ENCODE measurements around the gene KRTAP3-3.
"Not testable (repeated sequence)": the region's sequence is repeated elsewhere in the genome, so short reads cannot be mapped to it uniquely, and the experiment has no call there.

KRTAP3-3 gene

DNA sequence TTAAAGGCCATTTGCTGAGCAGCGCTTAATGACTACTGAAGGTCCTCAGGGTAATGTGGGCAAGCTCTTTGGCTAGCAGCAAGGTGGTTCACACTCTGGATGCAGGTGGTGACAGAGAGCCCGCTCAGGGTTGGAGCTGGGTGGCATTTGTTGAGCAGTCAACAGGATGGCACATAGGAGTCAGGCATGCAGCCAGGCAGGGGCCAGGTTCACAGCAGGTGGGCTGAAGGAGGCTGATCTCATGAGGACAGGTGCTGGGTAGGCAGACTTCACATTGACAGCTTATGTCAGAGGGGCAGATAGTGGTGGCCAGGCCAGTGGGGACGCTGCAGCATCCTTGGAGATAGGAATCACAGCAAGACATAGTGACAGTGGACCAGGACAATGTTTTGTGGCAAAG, 10.4 kb upstream of the KRTAP3-3 start:
- no peak for DNase-seq (ENCODE audit: low read depth in 2 of 2)

DNA sequence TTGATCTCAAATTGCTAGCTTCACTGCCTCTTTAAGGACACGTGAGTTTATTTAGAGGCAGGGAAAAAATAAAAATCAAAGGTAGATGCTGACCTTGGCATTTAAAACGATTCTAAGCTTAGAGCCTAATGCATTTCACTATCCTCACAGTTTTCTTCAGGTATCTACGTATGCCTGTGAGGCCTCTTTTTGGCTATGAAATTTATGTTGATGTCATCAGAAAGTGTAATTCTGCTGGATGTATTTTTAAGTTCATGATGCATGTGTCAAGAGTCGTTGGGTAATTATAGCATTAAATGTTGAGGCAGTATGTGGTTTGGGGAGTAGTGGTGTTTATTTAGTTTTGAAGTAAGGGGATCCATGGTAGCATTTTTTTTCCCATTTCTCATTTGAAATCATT, 10.0 kb upstream of the KRTAP3-3 start:
- DNase-seq (ENCODE audit: low read depth in 2 of 2), result no peak

DNA sequence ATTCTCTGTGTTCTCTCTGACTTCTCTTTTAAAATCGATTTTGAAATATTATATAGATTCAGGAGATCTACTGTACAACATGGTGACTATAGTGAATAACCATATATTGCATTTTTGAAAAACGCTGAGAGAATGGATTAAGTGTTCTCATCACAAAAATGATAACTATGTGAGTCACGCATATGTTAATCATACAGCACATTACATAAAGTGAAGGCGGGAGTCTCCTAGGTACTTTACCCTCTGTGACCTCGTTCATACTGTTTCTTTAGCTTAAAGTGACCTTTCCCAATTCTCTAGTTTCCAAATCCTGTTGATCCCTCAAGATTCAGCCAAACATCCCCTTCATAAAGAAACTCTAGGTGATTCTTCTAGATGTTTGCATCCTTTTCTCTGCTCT, 8.8 kb upstream of the KRTAP3-3 start:
- no peak for DNase-seq (ENCODE audit: low read depth in 2 of 2)

DNA sequence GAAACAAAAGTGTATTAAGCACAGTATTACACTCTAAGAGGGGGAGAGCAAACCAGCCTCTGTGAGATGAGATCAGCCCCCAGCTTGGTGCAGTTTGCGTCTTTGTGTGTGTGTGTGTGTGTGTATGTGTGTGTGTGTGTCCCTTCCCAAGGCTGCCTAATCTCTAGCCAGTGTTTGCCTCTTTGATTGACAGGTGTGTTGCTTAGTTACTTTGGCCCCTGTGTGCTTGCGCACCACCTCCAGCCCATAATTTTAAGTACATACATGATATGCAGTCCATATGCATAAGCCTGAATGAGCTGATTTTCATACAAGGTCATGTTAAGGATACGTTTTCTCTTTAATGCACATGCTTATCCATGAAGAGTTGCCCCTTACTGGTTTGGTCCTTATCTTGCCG, 7.8 kb upstream of the KRTAP3-3 start:
- no peak for DNase-seq (ENCODE audit: low read depth in 2 of 2)

DNA sequence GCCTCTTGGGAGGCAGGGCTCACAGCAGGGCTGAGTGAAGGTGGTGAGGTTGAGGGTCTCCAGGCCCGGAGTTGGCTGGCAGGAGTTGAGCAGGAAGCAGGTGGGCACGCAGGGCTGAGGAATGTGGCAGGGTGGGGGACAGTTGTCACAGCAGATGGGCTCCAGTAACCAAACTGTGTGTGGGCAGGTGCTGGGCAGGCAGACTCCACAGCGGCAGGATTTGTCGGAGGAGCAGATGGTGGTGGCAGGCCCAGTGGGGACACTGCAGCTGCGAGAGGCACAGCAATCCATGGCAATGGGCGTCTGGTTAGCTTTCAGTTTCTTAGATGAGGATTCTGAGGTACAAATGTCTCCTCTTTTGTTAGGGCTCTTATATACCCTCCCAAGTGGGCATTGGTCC, 5.6 kb upstream of the KRTAP3-3 start, which contains the start of gene KRTAP3-2:
Gene KRTAP3-2 (minus strand): TSS at position 344 of the 400 bp plus-strand sequence. CDS start 53 bp downstream, at position 291.
- DNase-seq (ENCODE audit: low read depth in 2 of 2), result not testable (repeated sequence)

DNA sequence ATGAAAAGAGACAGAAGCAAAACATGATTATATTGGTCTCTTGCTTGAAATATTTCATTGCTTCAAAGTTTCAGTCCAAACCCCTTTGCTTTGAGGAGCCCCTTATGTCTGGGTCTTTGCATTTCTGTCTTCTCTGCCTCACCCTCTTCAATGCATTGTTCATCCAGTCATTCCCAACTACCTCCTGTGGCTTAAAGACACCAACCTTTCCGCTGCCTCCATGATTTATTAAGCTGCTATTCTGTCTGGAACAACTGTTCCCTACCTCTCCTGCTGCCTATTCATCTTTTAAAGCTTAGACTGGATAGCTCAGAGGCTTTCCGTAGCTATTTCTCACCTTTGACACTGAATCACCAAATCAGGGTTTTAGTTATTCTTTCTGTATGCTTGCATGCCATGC, 3.4 kb upstream of the KRTAP3-3 start:
- DNase-seq (ENCODE audit: low read depth in 2 of 2), result no peak

DNA sequence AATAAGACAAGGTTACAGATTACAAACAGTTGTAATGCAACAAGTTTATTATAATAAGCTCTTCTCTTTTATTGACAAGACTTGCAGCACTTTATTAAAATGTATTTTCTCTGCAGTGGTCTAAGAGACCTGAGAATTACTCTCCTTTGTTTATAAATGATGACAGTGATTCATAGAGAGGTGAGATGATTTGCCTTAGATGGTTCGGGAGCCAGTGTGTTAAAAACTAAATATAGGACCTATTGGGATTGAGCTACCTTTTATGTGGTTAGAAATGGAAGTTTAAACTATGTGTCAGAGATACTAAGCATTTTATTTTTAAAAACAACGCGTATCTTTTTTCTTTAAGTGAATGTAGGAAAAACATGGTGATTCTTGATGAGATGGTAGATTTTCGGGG, 2.9 kb upstream of the KRTAP3-3 start:
- DNase-seq (ENCODE audit: low read depth in 2 of 2), result no peak

DNA sequence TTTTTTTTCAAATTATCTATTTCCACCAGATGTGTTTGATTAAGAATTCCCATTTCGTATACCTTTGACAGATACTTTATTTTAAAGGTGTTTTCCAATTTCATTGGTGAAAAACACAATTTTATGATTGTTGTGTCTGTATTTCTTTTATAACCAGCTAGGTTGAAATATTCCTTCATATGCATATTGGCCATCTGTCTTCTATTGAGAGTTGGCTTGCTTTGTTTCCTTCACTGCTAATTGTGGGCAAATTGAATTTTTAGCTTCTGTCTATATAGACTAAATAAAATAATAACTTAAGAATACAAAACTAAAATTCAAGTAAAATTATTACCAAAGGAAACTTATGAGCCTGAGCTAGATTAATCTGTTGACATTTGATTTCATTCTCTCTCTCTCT, 1.2 kb upstream of the KRTAP3-3 start:
- DNase-seq (ENCODE audit: low read depth in 2 of 2), result no peak

DNA sequence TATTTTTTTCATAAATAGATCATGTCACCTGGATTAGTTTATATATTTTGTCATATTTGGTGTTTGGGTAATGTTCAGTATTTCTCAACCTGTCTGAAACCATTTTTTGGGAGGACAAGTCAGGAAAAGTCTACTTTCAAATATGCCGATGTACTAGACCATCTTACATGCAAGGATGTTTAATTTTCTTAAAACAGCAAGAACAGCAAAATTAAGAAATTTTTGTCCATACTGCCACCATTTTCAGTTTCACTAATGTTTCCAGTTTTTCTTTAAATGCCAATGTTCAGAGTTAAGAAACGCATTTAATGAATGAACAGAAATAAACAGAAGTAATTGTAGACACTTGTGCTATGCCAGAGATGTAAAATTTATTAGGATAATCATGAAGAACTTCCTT, 880 bp downstream of the KRTAP3-3 start:
- DNase-seq (ENCODE audit: low read depth in 2 of 2), result no peak

DNA sequence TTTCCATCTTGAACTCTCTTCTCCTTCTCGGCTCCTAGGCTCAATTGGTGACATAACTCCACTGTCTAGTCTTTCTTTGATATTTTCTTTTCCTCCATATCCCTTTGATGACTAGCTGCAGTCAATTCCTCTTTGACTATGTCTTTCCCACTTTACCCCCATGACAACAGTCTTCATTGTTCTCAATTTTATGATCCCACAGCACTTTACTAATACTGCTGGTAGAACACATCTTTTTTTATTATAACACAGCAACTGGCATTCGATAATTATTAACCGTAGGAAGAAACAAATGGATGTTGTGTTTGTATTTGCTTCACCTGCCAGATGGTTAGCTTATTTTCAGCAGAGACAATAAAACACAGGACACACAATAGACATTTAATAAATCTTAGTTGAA, 1.3 kb downstream of the KRTAP3-3 start:
- no peak for DNase-seq (ENCODE audit: low read depth in 2 of 2)

DNA sequence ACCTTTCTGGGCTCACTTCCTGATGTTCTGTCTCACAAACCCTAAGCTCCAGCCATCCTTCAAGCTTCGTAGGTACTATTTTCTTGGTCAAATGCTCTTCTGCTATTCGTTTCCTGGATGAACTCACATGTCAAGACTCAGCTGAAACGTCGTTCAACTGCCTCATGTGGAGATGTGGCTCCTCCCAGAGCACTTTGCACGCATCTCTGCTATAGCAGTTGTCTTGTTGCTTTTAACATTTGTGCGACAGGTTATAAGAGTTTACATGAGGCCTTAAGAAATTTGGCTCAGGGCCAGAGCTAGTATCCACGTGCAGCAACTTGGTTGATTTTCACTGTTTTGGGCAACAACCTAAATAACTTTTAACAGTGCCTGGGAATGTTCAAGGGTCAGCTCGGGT, 7.0 kb downstream of the KRTAP3-3 start:
- no peak for DNase-seq (ENCODE audit: low read depth in 2 of 2)

DNA sequence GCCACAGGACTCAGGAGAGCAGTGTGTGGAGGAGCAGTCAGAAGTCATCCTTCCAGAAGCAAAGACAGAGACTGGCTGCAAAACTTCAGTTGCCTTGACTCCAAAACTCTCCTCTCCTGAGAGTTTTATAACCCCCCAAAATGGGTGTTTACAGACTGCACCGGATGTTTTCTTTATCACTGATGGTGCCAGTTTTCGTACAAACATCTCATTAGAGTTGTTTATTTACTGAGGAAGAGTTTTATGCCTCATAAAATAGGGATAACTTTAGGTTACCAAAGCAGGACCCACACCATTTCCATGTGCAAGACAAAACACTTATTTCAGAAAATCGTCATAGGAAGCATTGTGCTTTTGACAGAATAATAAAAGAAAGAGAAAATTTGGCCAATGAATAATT, 9.7 kb downstream of the KRTAP3-3 start, which contains the start of gene KRT40:
Gene KRT40 (minus strand): TSS at position 101 of the 400 bp plus-strand sequence. CDS start 53 bp downstream, at position 48.
- no peak for DNase-seq (ENCODE audit: low read depth in 2 of 2)

DNA sequence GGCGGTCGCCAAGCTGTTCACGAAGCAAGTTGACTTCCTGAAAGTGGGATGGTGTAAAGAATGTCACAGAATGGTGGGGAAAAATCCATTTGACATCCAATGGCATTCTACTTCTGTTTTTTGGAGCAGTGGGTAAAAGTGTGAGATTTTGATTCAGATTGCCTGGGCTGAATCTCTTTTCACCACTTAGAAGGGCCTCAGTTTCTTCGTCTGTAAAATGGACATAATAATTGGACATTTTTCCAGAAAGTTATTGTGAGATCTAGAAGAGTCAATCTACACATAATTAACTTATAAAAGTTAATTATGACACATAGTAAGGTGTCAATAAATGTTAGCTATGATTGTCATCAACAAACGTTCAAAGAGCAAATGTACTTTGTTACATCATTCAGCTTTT, 12.8 kb downstream of the KRTAP3-3 start:
- DNase-seq (ENCODE audit: low read depth in 2 of 2), result no peak

DNA sequence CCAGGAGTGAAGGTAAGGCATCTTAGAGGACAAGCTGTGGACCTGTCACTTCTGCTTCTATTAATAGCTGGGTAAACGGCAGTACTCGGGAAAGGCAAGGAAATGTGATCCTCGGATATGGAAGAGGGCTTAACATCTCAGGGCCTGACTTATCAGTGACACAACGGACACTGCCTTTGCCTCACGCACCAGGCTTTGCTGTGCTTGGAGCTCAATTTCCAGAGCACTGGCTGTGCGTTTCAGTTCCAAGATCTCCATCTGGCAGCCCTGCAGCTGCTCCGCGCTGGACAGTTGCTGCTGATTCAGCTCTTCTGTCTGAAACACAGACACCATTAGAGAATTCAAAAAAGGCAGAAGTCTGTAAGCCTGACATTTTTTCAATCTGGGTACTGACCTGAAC, 13.4 kb downstream of the KRTAP3-3 start:
- no peak for DNase-seq (ENCODE audit: low read depth in 2 of 2)

DNA sequence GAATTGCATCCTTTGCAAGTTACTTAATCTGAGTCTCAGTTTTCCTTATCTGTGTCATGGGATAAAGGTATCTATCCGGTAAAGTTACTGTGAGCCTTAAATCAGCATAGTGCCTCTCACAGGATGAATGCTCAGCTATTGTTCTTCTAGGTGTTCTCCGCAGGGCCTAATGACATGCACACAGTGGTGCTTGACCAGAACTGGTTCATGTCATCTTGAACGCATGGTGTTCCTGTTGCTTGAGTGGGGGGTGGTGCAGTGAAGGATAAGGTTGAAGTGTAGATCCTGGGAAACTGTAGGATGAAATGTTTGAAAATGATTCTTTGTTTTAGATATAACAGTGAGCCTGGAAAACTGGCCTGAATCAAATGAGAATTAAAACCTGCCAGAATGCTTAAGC, 13.8 kb downstream of the KRTAP3-3 start:
- no peak for DNase-seq (ENCODE audit: low read depth in 2 of 2)

DNA sequence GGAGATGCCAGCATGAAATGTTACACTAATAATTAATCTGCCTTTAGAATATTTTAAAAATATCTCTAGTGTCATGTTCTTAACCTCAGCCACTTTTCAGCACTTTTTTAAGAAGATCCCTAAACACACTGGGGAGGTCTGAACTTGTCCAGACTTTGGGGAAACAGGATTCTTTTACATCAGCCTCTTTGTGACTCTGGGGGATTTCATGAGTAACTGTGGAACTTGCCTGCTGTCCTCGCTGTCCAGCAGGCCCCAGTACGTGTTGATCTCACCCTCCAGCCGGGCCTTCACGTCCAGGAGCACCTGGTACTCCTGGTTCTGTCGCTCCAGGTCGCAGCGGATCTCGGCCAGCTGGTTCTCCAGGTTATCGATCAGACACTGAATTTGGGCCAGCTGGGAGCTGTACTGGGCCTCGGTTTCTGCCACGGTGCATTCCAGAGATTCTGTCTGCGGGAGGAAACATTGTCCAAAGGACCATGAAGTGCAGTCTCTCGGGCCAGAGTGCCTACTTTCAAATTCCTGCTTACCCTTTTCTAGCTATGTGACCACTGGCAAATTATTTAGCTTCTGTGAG, 15.3 kb downstream of the KRTAP3-3 start:
- no peak for DNase-seq (ENCODE audit: low read depth in 2 of 2)

DNA sequence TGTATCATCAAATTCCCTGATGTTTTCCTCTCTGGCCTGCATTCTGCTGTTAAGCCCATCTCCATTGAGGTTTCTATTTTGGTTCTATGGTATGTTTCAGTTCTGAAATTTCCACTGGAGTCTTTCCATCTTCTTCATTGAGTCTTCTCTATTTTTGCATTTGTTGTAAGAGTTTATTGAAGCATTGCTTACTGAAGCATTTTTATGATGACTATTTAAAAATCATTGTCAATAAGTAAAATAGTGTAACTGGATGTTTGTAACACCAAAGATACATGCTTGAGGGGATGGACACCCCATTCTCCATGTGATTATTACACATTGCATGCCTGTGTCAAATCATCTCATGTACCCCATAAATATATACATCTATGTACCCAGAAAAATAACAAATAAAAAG, 18.4 kb downstream of the KRTAP3-3 start:
- DNase-seq (ENCODE audit: low read depth in 2 of 2), result no peak

DNA sequence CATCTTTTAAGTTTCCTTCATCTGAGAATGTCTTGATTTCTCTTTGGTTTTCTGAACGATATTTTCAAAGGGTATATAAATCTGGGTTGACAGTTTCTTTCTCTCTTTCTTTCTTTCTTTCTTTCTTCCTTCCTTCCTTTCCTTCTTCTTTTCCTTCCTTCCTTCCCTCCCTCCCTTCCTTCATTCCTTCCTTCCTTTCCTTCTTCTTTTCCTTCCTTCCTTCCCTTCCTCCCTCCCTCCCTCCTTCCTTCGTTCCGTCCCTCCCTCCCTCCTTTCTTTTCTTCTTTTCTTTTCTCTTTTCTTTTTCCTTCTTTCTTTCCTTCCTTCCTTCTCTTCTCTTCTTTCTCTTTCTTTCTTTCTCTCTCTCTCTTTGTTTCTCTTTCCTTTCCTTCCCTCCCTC, 19.6 kb downstream of the KRTAP3-3 start:
- DNase-seq (ENCODE audit: low read depth in 2 of 2), result no peak

DNA sequence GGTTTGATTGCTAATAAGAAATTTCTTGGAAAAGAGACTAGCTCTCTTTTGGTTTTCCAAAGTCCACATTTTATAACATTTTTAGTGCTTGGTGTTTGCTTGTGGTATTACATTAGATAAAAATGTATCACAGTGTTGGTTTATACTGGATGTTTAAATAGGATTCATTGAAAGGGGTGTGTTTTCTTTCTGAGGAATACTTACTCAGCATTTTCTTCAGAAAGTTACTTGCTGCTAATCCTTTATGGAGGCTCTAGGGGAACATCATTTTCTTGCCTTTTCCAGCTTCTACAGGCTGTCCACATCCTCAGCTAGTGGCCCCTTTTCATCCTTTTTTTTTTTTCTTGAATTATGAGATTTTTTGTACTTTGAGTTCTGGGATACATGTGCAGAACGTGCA, 26.4 kb downstream of the KRTAP3-3 start:
- DNase-seq (ENCODE audit: low read depth in 2 of 2), result no peak

DNA sequence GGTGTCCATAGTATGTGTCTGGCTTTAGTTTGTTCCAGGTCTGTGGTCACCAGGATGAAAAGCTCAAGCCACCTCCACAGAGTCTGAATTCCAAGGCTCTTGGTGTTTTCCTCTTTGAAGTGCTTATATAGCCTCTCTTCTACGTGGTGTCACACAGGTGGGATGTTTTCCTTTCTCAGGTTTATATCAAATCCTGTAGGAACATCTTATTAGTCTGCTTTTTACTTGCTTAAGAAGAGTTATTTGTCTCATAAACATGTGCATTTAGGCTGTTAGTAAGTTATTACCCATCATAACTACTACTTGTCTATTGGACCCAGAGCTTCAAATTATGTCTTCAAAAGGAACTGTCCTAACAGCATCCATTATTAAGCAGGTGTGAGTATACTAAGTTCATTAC, 27.1 kb downstream of the KRTAP3-3 start, which contains the start of gene KRT39:
Gene KRT39 (minus strand): TSS at position 101 of the 400 bp plus-strand sequence. CDS start 92 bp downstream, at position 9.
- DNase-seq (ENCODE audit: low read depth in 2 of 2), result no peak

DNA sequence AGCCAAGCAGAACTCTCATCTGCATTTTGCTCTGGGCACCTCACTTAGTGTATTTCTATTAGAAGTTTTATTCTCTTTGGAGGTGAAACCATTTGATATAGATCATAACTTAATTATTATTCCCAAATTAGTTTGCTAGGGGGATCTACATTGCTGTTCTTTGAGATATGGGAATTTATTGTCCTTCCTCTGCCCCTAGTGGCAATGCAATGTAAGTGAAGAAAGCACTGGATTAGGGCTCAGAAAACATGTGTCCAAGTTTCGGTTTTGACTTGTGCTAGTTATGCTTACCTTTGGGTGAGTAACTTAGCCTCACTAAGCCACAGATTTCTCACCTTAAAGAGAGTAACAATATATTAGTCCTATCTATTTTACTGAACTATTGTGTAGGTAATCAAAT, 30.1 kb downstream of the KRTAP3-3 start:
- DNase-seq (ENCODE audit: low read depth in 2 of 2), result no peak

DNA sequence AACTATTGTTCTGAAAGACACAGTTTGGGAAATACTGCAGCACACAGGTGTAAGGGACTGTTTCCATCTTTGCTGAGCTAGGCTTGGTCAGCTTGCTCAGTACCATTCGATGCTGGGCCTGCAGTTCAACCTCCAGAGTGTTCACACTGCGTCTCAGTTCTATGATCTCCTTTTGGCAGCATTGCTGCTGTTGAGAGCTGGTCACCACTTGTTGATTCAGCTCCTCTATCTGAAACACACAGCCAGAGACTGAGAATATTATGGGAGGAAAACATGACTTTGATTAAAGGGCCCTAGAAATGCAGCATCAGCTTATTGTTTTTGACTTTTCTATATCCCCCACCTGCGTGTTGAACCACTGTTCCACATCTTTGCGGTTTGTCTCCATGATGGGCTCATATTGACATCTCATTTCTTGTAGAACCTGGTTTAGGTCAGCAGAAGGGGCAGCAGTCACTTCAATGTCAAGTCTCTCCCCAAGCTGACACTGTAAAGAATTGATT, 31.9 kb downstream of the KRTAP3-3 start:
- DNase-seq (ENCODE audit: low read depth in 2 of 2), result no peak

DNA sequence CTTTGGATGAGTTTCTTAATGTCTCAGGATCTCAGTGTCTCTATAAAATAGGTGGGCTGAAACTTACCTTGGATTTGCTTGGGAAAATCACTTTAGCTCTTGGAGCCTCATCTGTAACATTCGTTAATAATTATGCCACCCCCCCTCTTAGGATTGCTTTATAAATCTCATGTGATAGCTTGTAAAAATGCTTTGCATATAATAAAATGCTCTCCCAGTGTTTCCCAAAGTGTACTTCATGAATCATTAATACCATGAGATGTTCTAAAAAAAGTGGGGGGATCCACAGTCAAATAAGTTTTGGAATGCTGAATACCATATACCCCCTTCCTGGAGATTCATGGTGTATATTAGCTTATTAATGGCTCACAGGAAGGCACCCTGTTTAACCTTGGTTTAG, 32.4 kb downstream of the KRTAP3-3 start:
- no peak for DNase-seq (ENCODE audit: low read depth in 2 of 2)

DNA sequence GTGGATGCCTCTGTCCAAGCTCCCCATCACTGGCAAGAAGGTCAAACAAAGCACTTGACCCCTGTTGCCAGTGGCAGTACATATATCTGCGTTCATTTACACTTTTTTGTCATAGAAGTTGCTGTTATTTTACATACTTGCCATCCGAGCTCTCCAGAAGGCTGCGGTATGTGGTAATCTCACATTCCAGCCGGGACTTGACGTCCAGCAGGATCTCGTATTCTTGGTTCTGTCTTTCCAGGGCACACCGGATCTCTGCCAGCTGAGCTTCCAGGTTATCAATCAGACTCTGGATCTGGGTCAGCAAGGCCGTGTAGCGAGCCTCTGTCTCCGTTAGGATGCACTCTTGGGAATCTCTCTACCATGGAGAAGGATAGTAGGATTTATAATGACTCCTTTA, 33.8 kb downstream of the KRTAP3-3 start:
- no peak for DNase-seq (ENCODE audit: low read depth in 2 of 2)

Measured in fibroblast of skin of left biceps (primary cell).